ENCODE results near the gene LETM1.

LETM1 gene

GRCh38 chr4:1802151-1802715 lies 53.7 kb downstream of the LETM1 start:
- no peaks in the 10 kb centered on the region for H3K9me3 Mint-ChIP-seq
- H3K36me3 Mint-ChIP-seq (ENCODE audit: insufficient read depth) = peaks cover 3% of the 10 kb centered on the region
- peaks cover 0 to 37% of the 10 kb centered on the region in 2 donors for H3K27me3 Mint-ChIP-seq
- no peak overlapping the region for H3K4me3 Mint-ChIP-seq
- ATAC-seq (replicated peaks) (no peak), DNase-seq (no peak)
- no peak overlapping the region for H3K27ac Mint-ChIP-seq
- H3K4me1 Mint-ChIP-seq (ENCODE audit: low read depth in 2 of 2) = peaks cover 0 to 2% of the 10 kb centered on the region in 2 donors

- H3K4me1 Mint-ChIP-seq (ENCODE audit: low read depth in 2 of 2) = peaks cover 0 to 2% of the 10 kb centered on the region in 2 donors
- DNase-seq (no peak), ATAC-seq (replicated peaks) (no peak)
- no peaks in the 10 kb centered on the region for H3K9me3 Mint-ChIP-seq
- H3K27me3 Mint-ChIP-seq = peaks cover 6 to 45% of the 10 kb centered on the region in 2 donors
- peaks cover 3% of the 10 kb centered on the region for H3K36me3 Mint-ChIP-seq (ENCODE audit: insufficient read depth)
- no peak overlapping the region for H3K27ac Mint-ChIP-seq
- no peak overlapping the region for H3K4me3 Mint-ChIP-seq
Observed at GRCh38 chr4:1801286-1801958, 54.5 kb downstream of the LETM1 start.

GRCh38 chr4:1800805-1801204 lies 55.2 kb downstream of the LETM1 start:
- Mint-ChIP-seq H3K9me3 (no peaks in the 10 kb centered on the region), H3K36me3 (ENCODE audit: insufficient read depth) (peaks cover 3% of the 10 kb centered on the region), H3K27ac (no peak overlapping the region), H3K27me3 (peaks cover 9 to 50% of the 10 kb centered on the region in 2 donors), H3K4me1 (ENCODE audit: low read depth in 2 of 2) (peaks cover 0 to 2% of the 10 kb centered on the region in 2 donors), H3K4me3 (no peak overlapping the region)
- ATAC-seq (replicated peaks) (no peak), DNase-seq (no peak)

- Mint-ChIP-seq H3K4me3 (no peak overlapping the region), H3K4me1 (ENCODE audit: low read depth in 2 of 2) (peaks cover 0 to 2% of the 10 kb centered on the region in 2 donors), H3K27ac (no peak overlapping the region), H3K9me3 (no peaks in the 10 kb centered on the region), H3K36me3 (ENCODE audit: insufficient read depth) (no peaks in the 10 kb centered on the region), H3K27me3 (peaks cover 9 to 50% of the 10 kb centered on the region in 2 donors)
- DNase-seq (no peak), ATAC-seq (replicated peaks) (no peak)
Observed at GRCh38 chr4:1799387-1800375, 56.3 kb downstream of the LETM1 start.

GRCh38 chr4:1798580-1799386 lies 57.2 kb downstream of the LETM1 start:
- ATAC-seq (replicated peaks) (no peak), DNase-seq (no peak)
- peaks cover 0 to 2% of the 10 kb centered on the region in 2 donors for H3K4me1 Mint-ChIP-seq (ENCODE audit: low read depth in 2 of 2)
- H3K27ac Mint-ChIP-seq = no peak overlapping the region
- H3K4me3 Mint-ChIP-seq = no peak overlapping the region
- H3K9me3 Mint-ChIP-seq = no peaks in the 10 kb centered on the region
- peaks cover 9 to 50% of the 10 kb centered on the region in 2 donors for H3K27me3 Mint-ChIP-seq
- H3K36me3 Mint-ChIP-seq (ENCODE audit: insufficient read depth) = no peaks in the 10 kb centered on the region

GRCh38 chr4:1797861-1798579 lies 57.9 kb downstream of the LETM1 start:
- H3K36me3 Mint-ChIP-seq (ENCODE audit: insufficient read depth) = no peaks in the 10 kb centered on the region
- H3K4me1 Mint-ChIP-seq (ENCODE audit: low read depth in 2 of 2) = no peaks in the 10 kb centered on the region
- H3K9me3 Mint-ChIP-seq = no peaks in the 10 kb centered on the region
- DNase-seq (no peak), ATAC-seq (replicated peaks) (no peak)
- H3K27me3 Mint-ChIP-seq = peaks cover 9 to 50% of the 10 kb centered on the region in 2 donors
- no peak overlapping the region for H3K27ac Mint-ChIP-seq
- no peak overlapping the region for H3K4me3 Mint-ChIP-seq

GRCh38 chr4:1797298-1797860 lies 58.6 kb downstream of the LETM1 start:
- H3K36me3 Mint-ChIP-seq (ENCODE audit: insufficient read depth) = no peaks in the 10 kb centered on the region
- ATAC-seq (replicated peaks) (no peak), DNase-seq (no peak)
- no peaks in the 10 kb centered on the region for H3K4me1 Mint-ChIP-seq (ENCODE audit: low read depth in 2 of 2)
- no peaks in the 10 kb centered on the region for H3K9me3 Mint-ChIP-seq
- H3K27ac Mint-ChIP-seq = no peak overlapping the region
- H3K4me3 Mint-ChIP-seq = no peak overlapping the region
- peaks cover 9 to 50% of the 10 kb centered on the region in 2 donors for H3K27me3 Mint-ChIP-seq

- H3K4me1 Mint-ChIP-seq (ENCODE audit: low read depth in 2 of 2) = no peaks in the 10 kb centered on the region
- H3K27me3 Mint-ChIP-seq = peaks cover 9 to 55% of the 10 kb centered on the region in 2 donors
- no peak overlapping the region for H3K4me3 Mint-ChIP-seq
- H3K27ac Mint-ChIP-seq = no peak overlapping the region
- H3K36me3 Mint-ChIP-seq (ENCODE audit: insufficient read depth) = peaks cover 2% of the 10 kb centered on the region
- ATAC-seq (replicated peaks) = no peak
- no peak for DNase-seq
- no peaks in the 10 kb centered on the region for H3K9me3 Mint-ChIP-seq
Observed at GRCh38 chr4:1796486-1797204, 59.3 kb downstream of the LETM1 start.

- Mint-ChIP-seq H3K27me3 (peaks cover 13 to 59% of the 10 kb centered on the region in 2 donors), H3K4me1 (ENCODE audit: low read depth in 2 of 2) (no peaks in the 10 kb centered on the region), H3K27ac (no peak overlapping the region), H3K9me3 (no peaks in the 10 kb centered on the region), H3K36me3 (ENCODE audit: insufficient read depth) (peaks cover 5% of the 10 kb centered on the region), H3K4me3 (no peak overlapping the region)
- ATAC-seq (replicated peaks) = no peak
- DNase-seq = no peak
Observed at GRCh38 chr4:1795299-1796195, 60.4 kb downstream of the LETM1 start.

GRCh38 chr4:1794809-1795298 lies 61.1 kb downstream of the LETM1 start:
- Mint-ChIP-seq H3K4me1 (ENCODE audit: low read depth in 2 of 2) (no peaks in the 10 kb centered on the region), H3K27ac (no peak overlapping the region), H3K36me3 (ENCODE audit: insufficient read depth) (peaks cover 5% of the 10 kb centered on the region), H3K9me3 (no peaks in the 10 kb centered on the region), H3K4me3 (no peak overlapping the region), H3K27me3 (peaks cover 14 to 57% of the 10 kb centered on the region in 2 donors)
- no peak for DNase-seq
- ATAC-seq (replicated peaks) = peak; percentile 28
